ENCODE results near the gene HPS5. TPM values are rescaled to one million over a fixed set of nuclear protein-coding genes. Genes with fewer than 3 reads are reported as not detected.
"Not testable (repeated sequence)": the region's sequence is repeated elsewhere in the genome, so short reads cannot be mapped to it uniquely, and the experiment has no call there.

Gene HPS5
- polyA plus RNA-seq, 1 experiment = 15.3 TPM

DNA sequence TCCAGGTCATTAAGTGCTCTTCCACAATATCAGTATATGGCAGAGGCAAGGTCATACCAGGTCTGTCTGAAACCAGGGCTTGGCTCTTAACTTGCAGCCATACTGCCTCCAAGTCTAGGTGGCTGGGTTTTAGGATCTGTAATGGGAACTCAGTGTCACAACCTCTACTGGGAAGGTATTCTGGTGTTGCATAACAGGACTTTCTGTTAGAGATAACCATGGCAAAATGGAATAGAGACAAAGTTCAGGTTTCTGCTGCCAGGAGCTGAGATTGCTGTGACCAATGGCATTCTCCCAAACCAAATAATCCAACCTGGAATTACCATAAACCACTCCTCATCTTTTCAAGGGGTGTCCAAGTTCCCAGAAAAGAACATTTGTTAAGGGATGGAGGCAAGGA, 62.7 kb downstream of the HPS5 start:
- Histone ChIP-seq H3K27me3 (ENCODE audit: control insufficient read depth, insufficient read depth, low read length) (no peaks in the 10 kb centered on the region), H3K4me3 (ENCODE audit: low read depth, low read length) (no peak overlapping the region), H3K36me3 (ENCODE audit: control insufficient read depth, insufficient read depth, low read length) (no peaks in the 10 kb centered on the region)
- ChIA-PET POLR2A (no interaction called here), CTCF (interaction anchor here (0.6 to 1.1 kb wide), 2 partner anchors 16 kb away, joined by 3 read pairs; no protein-coding TSS in a partner anchor)
- TF ChIP-seq, protein P1, sequence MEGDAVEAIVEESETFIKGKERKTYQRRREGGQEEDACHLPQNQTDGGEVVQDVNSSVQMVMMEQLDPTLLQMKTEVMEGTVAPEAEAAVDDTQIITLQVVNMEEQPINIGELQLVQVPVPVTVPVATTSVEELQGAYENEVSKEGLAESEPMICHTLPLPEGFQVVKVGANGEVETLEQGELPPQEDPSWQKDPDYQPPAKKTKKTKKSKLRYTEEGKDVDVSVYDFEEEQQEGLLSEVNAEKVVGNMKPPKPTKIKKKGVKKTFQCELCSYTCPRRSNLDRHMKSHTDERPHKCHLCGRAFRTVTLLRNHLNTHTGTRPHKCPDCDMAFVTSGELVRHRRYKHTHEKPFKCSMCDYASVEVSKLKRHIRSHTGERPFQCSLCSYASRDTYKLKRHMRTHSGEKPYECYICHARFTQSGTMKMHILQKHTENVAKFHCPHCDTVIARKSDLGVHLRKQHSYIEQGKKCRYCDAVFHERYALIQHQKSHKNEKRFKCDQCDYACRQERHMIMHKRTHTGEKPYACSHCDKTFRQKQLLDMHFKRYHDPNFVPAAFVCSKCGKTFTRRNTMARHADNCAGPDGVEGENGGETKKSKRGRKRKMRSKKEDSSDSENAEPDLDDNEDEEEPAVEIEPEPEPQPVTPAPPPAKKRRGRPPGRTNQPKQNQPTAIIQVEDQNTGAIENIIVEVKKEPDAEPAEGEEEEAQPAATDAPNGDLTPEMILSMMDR (IDR thresholded peaks at IDR 0.05; ENCODE audit: insufficient read depth, low read depth, low read length) = no peak
- DNase-seq (ENCODE audit: low read depth) = no peak

GRCh38 chr11:18254781-18255361, 67.1 kb downstream of the HPS5 start:
- CTCF ChIA-PET = interaction anchor here (1.0 kb wide), 1 partner anchor 11 kb away, joined by 4 read pairs; no protein-coding TSS in a partner anchor
- TF ChIP-seq, protein P1 (IDR thresholded peaks at IDR 0.05; ENCODE audit: insufficient read depth, low read depth, low read length) = no peak
- Histone ChIP-seq H3K4me3 (ENCODE audit: low read depth, low read length) (no peak overlapping the region), H3K36me3 (ENCODE audit: control insufficient read depth, insufficient read depth, low read length) (no peaks in the 10 kb centered on the region), H3K27me3 (ENCODE audit: control insufficient read depth, insufficient read depth, low read length) (no peaks in the 10 kb centered on the region)
- DNase-seq (ENCODE audit: low read depth) = no peak
- POLR2A ChIA-PET = no interaction called here

GRCh38 chr11:18253778-18254338, 68.1 kb downstream of the HPS5 start:
- DNase-seq (ENCODE audit: low read depth) = no peak
- CTCF ChIA-PET = interaction anchor here (1.7 kb wide), 1 partner anchor 10 kb away, joined by 9 read pairs; no protein-coding TSS in a partner anchor
- peaks cover 2% of the 10 kb centered on the region; the same call in 1 of the 2 replicates for H3K27me3 ChIP-seq (ENCODE audit: control insufficient read depth, insufficient read depth, low read length)
- POLR2A ChIA-PET = no interaction called here
- TF ChIP-seq, protein P1 (IDR thresholded peaks at IDR 0.05; ENCODE audit: insufficient read depth, low read depth, low read length) = no peak
- H3K4me3 ChIP-seq (ENCODE audit: low read depth, low read length) = no peak overlapping the region
- no peaks in the 10 kb centered on the region for H3K36me3 ChIP-seq (ENCODE audit: control insufficient read depth, insufficient read depth, low read length)

DNA sequence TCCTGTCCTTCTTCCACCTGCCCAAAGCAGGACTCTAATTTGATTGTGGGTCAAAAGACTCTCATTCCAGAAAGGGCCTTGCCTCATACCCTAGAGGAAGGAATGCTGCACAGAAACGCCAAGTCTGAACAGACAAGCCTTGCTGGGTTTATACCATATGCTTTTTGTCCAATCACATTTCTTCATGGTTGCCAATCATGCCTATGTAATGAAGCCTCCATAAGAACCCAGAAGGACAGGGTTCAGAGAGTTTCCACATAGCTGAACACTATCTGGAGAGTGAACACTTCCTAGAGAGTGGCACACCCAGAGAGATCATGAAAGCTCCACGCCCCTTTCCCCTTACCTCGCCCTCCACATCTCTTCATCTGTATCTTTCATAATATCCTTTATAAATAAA, 68.7 kb downstream of the HPS5 start:
- no peaks in the 10 kb centered on the region for H3K36me3 ChIP-seq (ENCODE audit: control insufficient read depth, insufficient read depth, low read length)
- H3K27me3 ChIP-seq (ENCODE audit: control insufficient read depth, insufficient read depth, low read length) = peaks cover 2% of the 10 kb centered on the region
- POLR2A ChIA-PET = interaction anchor here (0.6 kb wide), 1 partner anchor 143 kb away, joined by 3 read pairs; no protein-coding TSS in a partner anchor
- CTCF ChIA-PET = interaction anchor here (1.7 kb wide), 1 partner anchor 9 kb away, joined by 9 read pairs; no protein-coding TSS in a partner anchor
- DNase-seq (ENCODE audit: low read depth) = no peak
- TF ChIP-seq, protein P1 (IDR thresholded peaks at IDR 0.05; ENCODE audit: insufficient read depth, low read depth, low read length) = 0 out of 2 replicates have a peak, but pooled peaks have one; percentile 2
- no peak overlapping the region for H3K4me3 ChIP-seq (ENCODE audit: low read depth, low read length)

- peaks cover 2% of the 10 kb centered on the region for H3K27me3 ChIP-seq (ENCODE audit: control insufficient read depth, insufficient read depth, low read length)
- TF ChIP-seq, protein P1 (IDR thresholded peaks at IDR 0.05; ENCODE audit: insufficient read depth, low read depth, low read length) = no peak
- no peaks in the 10 kb centered on the region for H3K36me3 ChIP-seq (ENCODE audit: control insufficient read depth, insufficient read depth, low read length)
- no peak for DNase-seq (ENCODE audit: low read depth)
- ChIA-PET CTCF (interaction anchor here (0.8 kb wide), 1 partner anchor 14 kb away, joined by 3 read pairs; no protein-coding TSS in a partner anchor), POLR2A (no interaction called here)
- H3K4me3 ChIP-seq (ENCODE audit: low read depth, low read length) = no peak within 1 kb of the TSS
Observed at GRCh38 chr11:18248561-18248960, 73.4 kb downstream of the HPS5 start, which contains the start of gene SAA2. TSS of gene SAA2 (minus strand) at chr11:18248668. CDS start at chr11:18248011, 657 bp downstream.

DNA sequence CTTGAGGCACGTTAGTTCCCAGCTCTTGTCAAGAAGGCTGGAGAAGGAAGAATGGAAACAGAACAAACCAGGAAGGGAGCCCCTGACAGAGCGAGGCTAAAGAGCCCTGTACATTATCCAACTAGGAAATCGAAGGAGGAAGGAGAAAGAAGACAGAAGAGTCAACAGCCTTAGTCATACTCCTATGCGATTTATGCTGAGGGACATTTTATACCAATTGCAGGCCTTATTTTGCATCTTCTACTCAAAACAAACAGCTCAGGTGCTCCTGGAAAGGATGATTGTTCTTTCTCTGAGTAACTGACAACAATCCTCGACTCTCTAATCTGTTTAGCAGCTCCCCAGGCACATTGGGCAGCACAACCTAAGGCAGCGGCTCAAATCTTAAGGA, 74.8 kb downstream of the HPS5 start:
- H3K36me3 ChIP-seq (ENCODE audit: control insufficient read depth, insufficient read depth, low read length); CTCF ChIA-PET; DNase-seq (ENCODE audit: low read depth); H3K27me3 ChIP-seq (ENCODE audit: control insufficient read depth, insufficient read depth, low read length); POLR2A ChIA-PET; H3K4me3 ChIP-seq (ENCODE audit: low read depth, low read length): not testable (repeated sequence)

DNA sequence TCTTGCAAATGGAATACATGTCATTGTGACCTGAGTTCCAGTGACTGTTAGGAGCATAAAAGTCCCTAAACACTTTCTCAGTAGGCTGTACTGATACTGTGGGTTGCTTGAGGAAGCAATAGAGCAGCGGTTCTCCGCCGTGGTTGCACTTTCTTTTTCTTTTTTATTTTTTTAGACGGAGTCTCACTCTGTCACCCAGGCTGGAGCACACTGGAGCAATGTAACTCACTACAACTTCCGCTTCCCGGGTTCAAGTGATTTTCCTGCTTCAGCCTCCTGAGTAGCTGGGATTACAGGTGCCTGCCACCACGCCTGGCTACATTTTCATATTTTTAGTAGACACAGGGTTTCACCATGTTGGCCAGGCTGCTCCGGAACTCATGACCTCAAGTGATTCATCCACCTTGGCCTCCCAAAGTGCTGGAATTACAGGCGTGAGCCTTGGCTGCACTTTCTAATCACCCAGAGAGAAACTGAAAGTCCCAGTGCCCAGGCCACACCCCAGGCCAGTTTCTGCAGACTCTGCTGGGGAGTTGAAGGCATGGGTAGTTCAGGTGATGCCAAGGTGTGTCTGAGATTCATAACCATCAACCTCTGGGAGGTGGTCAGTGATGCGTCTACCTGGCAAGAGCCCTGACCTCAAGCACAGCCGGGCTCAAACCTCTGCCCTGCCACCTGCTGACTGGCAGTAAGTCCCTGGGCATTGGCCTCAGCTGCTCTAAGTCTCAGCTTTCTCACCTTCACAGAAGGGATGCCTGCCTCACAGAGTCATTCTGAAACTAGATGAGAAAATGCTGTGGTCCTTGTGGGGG, 75.4 kb downstream of the HPS5 start:
- DNase-seq (ENCODE audit: low read depth); H3K27me3 ChIP-seq (ENCODE audit: control insufficient read depth, insufficient read depth, low read length); H3K4me3 ChIP-seq (ENCODE audit: low read depth, low read length); CTCF ChIA-PET; H3K36me3 ChIP-seq (ENCODE audit: control insufficient read depth, insufficient read depth, low read length); POLR2A ChIA-PET: not testable (repeated sequence)
